ENCODE results near the gene RAB6B. TPM values are rescaled to one million over a fixed set of nuclear protein-coding genes. Genes with fewer than 3 reads are reported as not detected.

RAB6B gene
- total RNA-seq, 1 donor from 2014 or later, result 5.2 TPM

DNA sequence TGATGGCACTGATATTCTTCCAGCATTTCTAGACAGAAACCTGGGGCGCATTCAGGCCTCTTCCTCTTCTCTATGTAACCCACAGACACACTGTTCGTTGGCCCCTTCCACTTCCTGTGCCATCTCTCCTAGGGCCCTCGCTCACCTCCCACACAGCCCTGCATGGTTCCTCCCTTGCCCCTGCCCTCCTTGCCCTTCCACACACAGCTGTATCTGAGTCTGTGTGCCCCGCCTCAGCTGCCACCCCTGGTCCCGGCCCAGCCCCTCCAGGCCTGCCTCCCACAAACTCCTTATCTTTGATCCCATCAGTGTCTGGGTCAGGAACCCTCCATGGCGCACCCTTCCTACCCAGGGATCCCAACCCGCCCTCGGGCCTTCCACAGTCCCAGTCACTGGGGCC is 37.9 kb downstream of the RAB6B start:
- DNase-seq (ENCODE audit: low read depth), result no peak

DNA sequence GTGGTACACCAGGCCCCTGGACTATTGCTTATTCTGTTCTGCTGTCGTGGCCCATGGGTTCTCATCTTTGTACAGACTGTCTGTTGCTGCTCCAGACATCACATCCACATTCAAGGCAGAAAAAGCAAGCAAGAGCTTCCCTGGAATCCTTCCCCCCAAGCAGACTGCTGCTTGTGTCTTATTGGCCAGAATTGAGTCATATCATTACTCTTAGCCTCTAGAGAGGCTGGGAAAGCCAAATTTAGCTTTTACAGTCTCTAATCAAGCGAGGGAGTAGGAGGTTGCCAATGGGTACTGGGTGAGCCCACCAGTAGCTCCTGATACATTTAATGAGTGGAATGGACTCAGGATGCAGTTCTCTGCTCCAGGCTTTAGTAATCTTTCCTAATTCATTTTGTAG is 39.4 kb downstream of the RAB6B start:
- DNase-seq (ENCODE audit: low read depth), result no peak

DNA sequence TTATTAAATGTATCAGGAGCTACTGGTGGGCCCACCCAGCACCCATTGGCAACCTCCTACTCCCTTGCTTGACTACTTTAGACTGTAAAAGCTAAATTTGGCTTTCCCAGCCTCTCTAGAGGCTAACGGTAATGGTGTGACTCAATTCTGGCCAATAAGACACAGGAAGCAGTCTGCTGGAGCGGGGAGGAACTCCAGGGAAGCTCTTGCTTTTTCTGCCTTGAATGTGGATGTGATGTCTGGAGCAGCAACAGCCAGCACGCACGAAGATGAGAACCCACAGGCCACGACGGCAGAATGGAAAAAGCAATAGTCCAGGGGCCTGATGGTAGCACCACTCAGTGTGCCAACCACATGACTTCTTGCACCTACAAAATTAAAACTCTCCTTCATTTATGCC is 39.9 kb downstream of the RAB6B start:
- no peak for DNase-seq (ENCODE audit: low read depth)

DNA sequence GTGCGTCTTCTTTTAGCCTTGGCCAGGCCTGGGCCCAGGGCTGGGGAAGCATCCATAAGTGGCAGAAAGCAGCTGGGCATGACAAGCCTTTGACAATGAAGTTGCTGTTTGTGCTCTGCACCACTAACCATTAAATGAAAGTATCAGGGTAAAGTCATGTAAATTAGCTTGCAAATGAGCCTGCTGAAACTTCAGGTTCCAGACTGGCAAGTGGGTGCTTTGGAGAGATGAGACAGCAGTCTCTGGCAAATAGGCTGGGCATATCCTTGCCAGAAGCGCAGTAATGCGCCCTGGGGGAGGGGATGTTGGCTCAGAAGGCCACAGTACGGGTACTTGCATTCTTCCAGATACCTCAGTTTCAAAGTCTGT is 40.7 kb downstream of the RAB6B start:
- DNase-seq (ENCODE audit: low read depth), result no peak

DNA sequence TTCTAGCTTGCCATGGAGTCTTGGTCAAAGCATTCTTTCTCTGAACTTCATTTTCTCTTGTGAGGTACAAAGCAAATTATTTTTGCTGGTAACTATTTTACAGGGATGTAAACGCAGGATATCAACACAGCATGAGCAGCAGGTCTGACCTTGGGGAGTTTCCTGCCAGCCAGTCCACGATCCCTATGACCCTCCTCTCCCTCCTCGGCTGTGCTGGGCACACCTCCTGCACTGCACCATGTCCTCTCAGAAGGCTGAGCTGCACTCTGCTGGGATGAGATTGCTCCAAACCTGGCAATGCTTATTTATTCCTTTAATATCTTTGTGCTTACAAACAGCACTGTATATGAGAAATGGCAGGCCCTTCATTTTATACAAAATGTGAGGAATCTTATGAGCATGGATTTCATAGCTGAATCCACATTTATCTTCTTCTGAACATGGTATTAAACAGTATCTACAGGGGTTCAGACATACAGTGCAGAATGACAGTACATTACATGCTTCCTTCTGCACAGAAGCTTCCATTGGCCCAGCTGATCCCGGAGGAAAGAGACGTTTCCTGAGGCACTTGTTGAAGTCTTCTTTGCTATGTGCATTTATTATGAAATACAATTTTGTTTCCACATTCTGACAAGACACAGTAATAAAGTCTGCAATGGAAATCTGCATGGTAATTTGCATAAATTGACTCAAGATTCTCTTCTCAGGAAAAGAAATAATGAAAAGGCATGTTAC is 41.2 kb downstream of the RAB6B start:
- DNase-seq (ENCODE audit: low read depth), result no peak

DNA sequence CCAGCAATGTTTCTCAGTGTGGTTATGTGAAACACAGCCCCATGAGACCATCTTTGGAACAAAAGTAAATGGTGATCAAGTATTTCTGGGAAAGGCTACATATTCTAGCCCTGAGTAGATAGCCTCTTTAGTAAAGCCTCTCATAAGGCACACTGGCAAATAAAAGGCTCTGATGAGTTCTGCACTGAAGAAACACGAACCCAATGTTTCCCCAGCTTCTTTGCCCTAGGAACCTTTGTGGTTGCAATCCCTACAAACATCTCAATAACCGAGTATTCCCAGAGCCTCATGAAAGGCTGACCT is 41.8 kb downstream of the RAB6B start:
- DNase-seq (ENCODE audit: low read depth), result no peak

DNA sequence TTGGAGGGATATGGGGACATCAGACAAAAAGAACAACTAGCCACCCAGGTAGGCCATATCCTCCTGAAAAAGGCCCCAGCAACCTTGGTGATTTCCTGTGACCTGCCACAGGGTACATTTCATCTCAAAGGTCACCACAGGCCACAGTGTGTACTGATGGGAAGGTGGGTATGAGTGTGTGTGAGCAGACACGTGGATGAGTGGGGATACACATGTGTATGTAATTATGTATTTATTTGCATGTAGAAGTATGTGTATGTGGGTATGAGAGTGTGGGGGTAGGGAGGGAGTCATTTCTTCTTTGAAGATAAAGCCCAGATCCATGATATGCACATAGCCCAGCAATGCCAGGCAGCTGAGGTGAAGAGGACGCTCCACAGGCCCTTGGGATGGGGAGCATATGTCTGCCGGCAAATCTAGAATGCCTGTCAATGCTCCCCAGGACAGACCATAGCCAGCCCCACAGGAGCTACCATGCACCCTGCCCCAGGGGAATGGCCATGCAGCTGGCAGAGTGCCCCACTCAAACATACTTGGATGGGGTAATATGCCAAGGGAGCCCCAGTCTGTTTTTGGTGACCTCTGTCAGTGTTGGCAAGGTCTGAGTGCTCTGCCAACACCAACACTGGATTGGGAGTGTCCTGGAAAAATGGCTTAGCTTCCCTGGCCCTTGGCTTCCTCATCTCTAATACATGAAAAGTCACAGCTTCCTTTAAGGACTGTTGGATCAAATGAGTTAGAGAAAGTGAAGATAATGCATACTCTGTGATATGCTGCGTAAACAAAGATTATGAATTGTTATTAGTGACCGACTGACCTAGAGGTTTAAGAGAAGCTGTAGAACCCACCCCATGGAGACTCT is 42.4 kb downstream of the RAB6B start:
- no peak for DNase-seq (ENCODE audit: low read depth)

DNA sequence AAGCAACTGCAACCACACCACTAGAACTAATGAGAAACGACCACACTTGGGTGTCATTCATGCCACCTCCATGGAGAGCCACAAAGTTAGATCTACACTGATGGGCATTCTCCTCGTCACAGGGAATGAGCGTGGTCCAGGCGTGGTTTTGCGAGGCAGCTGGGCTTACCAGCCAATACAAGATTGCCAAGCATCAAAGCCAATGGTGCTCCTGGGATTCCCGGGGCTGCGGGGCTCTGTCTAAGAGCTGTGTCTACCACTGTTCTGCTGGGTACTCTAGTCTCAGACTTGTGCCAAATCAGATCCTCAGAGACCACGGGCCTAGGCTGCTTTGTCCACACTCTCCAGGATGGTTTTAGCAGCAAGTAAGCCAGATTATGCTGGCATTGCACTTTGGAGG is 43.8 kb downstream of the RAB6B start:
- DNase-seq (ENCODE audit: low read depth), result no peak

DNA sequence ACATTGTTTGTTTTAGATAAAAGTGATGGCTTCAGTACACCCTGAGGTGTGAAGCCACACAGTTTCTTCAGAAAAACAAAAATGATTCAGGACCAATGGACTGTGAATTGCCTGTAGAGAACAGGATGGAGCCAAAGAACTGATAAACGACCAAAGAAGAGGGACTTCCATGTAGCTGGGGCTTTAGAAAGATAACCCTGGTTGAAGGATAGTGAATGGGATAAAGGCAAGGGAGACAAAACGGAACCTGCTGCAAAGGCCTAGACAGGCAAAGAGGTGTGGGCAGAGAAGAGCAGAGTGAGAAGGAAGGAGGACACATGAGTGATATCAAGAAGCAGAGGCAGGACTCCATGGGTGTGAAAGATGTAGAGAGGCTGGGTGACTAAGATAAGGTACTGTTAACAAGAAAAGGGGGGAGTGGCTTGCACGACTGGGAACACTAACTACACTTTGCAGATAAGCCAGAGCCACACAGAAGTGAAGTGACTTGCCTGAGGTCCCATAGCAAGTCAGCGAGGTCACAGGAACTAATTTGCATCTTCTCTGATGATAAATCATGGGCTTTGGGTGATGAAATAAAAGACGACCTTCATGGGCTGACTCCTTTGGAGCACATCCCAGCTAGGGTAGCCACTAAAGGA is 44.3 kb downstream of the RAB6B start:
- no peak for DNase-seq (ENCODE audit: low read depth)

DNA sequence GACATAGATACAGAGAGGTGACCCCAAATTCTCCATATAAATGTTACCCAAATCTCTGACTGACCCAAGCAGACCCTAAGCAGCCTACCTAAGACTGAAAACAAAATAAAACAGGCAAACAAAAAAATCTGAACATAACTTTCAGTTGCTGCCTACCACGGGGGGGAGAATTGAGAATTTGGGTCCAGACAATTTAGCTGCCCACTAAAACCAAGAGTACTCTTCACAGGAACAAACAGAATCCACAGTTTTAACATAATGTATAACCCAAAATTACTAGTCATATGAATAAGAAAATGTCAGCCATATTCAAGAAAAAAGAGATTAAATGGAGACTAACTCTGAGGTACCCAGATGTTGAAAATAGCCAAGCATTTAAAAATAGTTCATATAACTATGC is 45.6 kb downstream of the RAB6B start:
- no peak for DNase-seq (ENCODE audit: low read depth)

DNA sequence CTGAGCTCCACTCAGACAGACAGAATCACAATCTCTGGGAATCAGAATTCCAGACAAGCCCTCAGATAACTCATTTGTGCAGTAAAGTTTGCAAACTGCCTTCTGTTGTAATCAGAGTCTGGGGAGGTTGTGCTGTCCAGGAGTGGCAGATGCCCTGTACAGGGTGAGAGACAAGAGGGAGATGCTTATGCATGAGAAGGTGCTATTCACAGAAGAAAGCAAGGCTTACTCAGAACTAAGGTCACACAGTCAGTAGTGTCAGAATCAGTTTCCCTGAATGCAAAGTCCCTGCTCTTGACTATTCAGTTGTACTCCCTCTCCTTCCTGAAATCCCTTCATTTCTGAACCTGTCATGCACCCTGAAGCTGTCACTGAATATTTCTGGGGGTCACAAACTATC is 46.3 kb downstream of the RAB6B start:
- DNase-seq (ENCODE audit: low read depth), result no peak

DNA sequence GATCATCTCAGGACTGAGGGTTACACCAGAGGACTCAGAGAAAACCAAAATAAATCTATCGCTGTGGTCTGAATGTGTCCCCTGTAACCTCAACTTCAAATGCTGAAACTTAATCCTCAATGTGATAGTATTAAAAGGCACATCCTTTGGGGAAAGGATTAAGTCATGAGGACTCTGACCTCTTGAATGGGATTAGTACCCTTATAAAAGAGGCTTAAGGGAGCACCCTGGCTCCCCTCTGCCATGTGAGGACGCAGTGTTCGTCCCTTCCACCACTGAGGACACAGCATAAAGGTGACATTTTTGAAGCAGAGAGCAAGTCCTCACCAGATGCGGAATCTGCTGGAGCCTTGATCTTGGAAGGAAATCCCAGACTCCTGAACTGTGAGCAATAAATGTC is 50.6 kb downstream of the RAB6B start:
- no peak for DNase-seq (ENCODE audit: low read depth)

DNA sequence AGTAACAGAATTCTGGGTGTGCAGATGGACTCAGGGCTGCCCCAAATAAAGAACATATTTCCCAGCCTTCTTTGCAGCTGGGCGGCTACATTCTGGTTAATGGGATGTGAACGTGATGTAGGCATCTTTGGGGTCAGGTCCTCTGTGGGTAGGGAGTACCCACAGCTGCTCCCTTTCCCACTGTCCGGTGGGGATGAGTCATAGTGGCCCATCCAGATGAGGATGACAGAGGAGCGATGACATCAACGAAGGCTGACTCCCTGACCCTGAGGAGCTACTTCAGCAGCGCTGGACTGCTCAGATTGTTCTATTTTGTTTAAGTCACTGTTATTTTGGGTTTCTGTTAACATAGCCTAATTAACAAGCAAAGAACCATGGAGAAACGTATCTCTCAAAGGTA is 52.0 kb downstream of the RAB6B start:
- DNase-seq (ENCODE audit: low read depth), result peak; percentile 19

DNA sequence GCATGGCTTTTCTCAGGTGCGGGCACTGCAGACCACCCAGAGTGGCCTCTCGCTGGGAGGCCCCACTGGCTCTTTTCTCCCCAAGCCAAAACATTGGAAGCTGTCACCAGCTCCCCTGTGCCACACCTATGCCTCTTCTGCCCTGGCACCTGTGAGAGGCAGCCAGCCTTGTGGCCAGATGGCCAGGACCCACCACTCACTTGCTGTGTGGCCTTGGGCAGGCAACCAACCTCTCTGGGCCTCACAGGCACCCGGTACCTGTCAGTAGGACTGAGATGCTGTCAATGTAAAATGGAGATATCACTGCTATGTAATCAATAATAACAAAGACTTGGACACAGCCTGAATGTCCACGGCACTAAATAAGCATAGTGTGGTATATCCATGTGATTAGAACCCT is 53.5 kb downstream of the RAB6B start:
- DNase-seq (ENCODE audit: low read depth), result no peak

DNA sequence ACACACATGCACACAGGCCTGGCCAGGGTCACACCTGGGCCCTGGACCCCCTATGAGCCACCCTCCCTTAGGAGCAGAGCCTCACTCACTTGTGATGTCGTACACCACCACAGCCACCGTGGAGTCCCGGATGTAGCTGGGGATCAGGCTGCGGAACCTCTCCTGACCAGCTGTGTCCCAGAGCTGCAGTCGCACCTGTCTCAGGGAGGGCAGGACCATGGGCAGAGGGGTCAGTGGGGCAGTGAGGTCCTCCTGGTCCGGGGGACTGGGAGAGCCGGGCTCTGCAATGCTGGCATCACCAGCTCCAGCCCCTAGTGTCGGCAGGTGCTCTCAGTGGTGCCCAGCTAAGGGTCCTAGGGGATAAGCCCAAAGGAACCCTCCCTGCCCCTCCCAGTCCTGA is 54.5 kb downstream of the RAB6B start:
- no peak for DNase-seq (ENCODE audit: low read depth)

DNA sequence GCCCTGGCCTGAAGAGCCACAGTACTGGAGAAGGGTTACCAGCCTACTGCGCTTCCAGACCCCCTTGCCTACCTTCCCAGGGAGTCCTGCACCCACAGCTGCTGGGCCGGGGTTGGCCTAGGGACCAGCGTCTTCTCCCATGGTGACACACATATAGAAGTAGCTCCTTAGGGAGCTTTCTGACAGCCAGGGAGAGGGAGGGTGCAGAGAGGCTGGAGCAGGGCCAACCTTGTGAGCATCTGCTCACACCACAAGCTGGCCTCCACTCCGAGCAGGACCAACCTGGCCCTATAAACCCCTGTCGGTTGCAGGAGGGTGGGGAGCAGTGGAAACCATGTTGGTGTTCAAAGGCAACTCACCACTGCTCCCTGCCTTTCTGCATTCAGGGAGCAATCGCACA is 54.9 kb downstream of the RAB6B start:
- DNase-seq (ENCODE audit: low read depth), result no peak

DNA sequence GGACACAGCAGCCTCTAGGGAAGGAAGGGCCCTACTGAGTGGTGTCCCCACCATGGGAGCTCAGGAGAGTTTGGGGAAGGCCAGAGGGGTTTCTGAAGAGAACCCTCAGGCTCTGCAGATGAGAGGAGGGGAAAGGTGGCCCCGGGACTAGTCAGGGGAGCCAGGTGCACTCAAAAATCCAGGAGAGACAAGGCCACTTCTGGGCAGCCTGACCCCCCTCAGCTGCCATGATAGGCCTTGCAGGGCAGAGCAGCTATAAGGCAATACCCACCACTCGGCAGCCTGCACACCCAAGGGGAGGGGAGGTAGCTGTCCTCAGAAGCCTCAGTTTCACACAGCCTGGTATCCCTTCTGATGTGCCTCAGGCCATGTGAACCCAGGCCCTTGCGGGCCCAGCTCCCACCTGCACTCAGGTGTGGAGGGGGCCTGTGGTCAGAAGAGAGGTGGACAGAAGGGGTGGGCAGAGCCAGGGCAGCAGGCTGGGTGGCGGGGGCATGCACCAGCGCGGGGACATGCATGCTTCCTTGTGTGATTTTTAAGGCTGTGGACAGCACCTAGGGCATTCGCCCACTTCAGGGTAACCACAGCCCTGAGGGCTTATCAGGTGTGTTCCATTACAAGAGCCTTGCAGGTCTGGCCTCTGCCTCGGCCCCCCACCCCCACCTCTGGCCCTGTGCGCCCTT is 55.5 kb downstream of the RAB6B start:
- no peak for DNase-seq (ENCODE audit: low read depth)

DNA sequence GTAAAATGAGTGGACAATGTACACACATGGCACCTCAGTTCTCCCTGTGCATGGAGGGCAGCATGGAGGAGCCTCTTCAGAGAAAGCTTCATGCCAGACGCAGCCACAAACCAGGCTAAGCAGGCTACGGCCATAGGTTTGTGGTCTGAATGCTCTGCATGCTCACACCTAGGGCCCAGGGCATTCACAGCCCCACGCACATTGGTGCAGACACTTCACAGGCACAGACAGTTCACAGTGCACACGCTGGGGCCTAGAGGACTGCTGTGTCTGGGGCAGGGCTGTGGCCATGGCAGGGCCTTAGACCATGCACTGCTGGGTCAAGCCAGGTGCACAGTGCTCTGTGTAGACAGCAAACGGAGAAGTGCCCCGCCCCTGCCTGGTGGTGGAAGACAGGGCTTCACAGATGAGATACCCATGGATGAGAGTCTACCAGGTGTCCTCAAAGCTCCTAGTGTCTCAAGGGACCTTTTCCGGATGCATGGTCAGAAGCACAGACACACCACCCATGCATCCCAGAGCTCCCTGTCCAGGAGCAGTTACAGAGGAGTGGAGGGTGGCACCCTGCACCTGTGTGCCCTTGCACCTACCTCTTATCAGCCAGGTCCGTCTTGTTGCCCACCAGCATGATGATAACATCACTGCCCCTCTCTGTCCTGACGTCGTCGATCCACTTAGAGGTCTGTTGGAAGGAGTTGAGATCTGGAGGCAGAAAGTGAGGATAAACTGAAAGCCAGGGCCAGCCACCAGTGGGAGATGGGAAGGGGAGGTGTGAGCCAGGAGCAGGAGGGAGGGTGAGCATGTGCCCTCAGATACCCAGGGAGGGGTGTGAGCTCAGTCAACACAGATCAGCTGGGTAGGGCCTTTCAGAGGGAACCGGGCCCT is 56.5 kb downstream of the RAB6B start:
- DNase-seq (ENCODE audit: low read depth), result no peak

DNA sequence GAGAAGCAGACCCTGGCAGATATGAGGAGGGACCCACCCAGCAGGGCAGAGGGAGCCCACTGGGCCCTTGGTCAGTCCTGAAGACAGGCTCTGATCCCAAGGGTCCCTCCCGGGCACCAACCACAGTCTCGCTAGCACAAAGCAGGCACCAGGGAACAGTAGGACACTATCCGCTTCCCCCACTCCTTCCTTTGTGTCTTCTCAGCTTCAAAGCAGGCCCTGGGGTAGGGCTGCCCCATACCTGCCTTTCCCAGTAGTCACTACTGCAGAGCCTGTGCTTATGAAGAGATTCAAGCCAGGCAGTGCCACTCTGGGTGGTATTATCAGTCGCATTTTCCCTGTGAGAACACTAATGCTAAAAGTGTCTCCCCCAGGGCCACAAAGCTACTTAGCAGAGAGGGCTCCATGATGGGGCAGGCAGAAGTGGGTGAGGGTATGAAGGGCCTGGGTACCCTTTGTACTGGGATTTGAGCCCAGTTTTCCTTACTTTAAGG is 57.3 kb downstream of the RAB6B start:
- no peak for DNase-seq (ENCODE audit: low read depth)

DNA sequence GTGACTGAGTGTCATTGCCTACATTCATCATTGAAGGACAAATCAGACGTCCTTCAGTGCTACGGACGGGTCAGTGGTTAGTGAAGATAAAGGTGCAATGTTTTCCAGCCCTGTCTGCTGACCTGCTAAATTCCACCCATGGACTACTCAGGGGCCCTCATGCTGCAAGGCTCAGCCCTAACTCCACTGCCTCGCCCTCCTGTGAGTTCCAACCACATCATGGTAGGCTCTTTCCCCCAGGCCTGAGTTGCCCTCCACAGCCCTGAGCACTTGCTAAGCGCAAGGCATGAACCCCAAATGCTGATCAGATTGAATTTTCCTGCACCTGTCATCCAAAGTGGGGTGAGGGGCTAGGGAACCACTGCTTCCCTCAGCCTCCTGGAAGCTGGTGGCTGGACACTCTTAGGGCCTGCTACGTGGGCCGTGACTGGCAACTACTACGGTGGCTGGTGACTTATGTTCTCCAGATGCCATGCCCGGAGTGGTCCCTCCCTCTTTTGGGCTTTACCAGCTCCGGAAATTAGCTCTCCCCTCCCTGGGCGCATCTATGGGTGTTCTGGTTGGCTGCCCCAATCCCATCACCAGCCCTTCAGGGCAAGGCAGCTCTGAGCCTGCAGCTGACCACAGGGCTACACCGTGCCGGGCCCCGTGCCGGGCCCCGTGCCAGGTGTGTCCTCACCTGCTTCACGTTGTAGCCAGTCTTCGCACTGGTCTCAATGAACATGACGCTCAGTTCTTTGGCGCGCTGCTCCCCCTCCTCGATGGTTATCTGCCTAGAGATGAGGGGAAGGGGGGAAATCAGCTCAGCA is 58.0 kb downstream of the RAB6B start:
- no peak for DNase-seq (ENCODE audit: low read depth)
